Activated CD8-positive, alpha-beta memory T cell treated with anti-CD3 and anti-CD28 coated beads, Interleukin-2, amount 50 U/mL, for 24 hours (primary cell): ENCODE results near the gene CDA.
"Not testable (repeated sequence)": the region's sequence is repeated elsewhere in the genome, so short reads cannot be mapped to it uniquely, and the experiment has no call there.

Experiments
- DNase-seq: peaks from one replicate; pipeline ENCODE4 v3.0.0-alpha.2; 2020; ENCODE audit errors: extremely low read depth

CDA gene

GRCh38 chr1:20586953-20587660 lies 1.8 kb upstream of the CDA start:
- no peak for DNase-seq

DNA sequence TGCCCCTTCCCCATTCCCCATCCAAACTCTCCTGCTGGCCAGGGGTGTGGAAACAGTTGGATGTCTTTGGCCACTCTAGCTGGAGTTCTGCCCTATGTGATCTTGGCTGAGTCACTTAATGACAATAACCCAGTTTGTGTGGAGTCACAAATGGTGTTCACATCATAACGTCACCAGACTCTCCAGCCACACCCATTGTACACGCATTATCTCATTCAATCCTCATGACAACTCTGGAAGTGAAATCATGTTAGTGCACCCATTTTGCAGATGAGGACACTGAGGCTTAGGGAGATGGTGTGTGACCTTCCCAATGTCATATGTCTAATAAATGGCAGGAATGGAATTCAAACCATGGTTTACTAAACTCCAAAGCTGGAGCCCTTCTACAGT lies 1.2 kb upstream of the CDA start:
- DNase-seq: no peak

- DNase-seq: no peak
Measured at GRCh38 chr1:20589331-20590278, 708 bp downstream of the CDA start.

DNA sequence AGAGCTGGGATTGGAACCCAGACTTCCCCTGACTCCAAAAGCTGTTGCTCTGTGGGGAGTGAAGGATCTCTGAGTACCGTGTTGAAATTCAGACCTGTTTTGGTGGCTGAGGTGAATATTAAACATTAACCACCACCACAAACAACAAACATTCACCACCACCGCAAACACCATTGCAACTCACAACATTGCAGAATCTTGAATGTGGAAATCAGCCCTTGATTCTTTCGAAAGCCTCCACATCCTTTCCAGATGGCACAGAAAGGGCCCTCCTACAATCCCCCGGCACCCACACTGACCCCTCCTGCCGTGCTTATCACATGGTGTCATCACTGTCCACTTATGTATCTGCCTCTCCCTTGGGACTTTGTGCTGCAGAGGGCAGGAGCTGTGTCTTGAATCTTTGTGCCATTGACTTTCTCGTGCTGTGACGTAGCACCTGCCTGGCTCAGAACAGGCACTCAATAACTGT lies 1.4 kb downstream of the CDA start:
- DNase-seq: no peak

- DNase-seq: no peak
Measured at GRCh38 chr1:20593756-20594155, 4.9 kb downstream of the CDA start.

DNA sequence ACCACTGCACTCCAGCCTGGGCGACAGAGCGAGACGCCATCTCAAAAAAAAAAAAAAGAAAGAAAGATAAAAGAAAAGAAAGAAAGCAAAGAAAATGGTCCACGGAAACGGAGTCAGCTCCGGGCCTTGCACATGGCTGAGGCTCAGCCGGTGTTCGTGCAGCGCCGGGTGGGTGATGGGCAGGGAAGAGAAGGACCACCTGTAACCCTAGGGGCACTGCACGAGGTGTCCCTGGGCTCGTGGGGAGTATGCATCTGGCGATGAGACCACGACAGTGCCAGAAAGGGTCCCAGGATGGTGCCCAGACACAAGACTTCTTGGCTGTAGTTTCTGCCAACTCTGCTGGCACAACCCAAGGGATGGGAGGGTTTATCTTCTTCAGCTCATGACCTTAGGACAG lies 5.8 kb downstream of the CDA start:
- DNase-seq: no peak

- no peak for DNase-seq
Measured at GRCh38 chr1:20596106-20596505, 7.2 kb downstream of the CDA start.

GRCh38 chr1:20597650-20598049 lies 8.8 kb downstream of the CDA start:
- no peak for DNase-seq

DNA sequence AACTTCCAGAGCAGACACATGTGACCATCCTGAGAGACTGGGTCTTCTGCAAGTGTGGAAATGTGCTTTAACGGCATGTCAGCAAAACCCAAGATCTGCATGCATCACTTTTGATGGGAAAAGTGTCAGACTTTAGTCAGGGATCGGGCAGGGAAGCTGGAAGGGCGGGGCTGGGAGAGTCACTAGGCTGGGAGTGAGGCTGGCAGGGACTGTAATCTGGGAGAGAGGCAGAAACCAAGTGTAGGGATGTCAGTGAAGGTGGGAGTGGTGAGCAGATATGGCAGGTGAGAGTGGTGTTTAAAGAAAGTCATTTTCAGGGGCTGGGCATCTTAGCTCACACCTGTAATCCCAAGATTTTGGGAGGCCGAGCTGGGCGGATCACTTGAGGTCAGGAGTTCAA lies 11.3 kb downstream of the CDA start:
- no peak for DNase-seq

GRCh38 chr1:20601129-20601825 lies 12.4 kb downstream of the CDA start:
- DNase-seq: no peak

GRCh38 chr1:20602851-20603450 lies 14.1 kb downstream of the CDA start:
- DNase-seq: no peak

GRCh38 chr1:20603504-20604464 lies 14.9 kb downstream of the CDA start:
- DNase-seq: no peak

DNA sequence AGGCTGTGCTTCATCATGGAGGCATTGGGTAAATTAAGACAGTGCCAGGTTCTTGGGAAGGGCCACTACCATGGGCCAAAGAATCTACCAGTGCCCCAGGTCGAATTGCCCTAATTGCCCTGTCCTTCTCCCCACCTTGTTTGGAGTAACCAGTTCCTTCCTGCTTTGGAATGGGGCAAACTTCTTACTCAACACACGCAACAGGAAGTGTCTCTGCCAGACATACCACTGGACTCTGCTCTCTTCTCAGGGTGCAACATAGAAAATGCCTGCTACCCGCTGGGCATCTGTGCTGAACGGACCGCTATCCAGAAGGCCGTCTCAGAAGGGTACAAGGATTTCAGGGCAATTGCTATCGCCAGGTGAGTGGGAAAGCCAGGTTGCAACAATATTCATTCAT lies 15.8 kb downstream of the CDA start:
- DNase-seq: no peak

- not testable (repeated sequence) for DNase-seq
Measured at GRCh38 chr1:20606801-20607570, 18.1 kb downstream of the CDA start.

- DNase-seq: no peak
Measured at GRCh38 chr1:20609541-20609940, 20.6 kb downstream of the CDA start.

GRCh38 chr1:20610970-20611369 lies 22.1 kb downstream of the CDA start:
- DNase-seq: no peak

- DNase-seq: no peak
Measured at GRCh38 chr1:20611652-20612051, 22.8 kb downstream of the CDA start.

GRCh38 chr1:20612221-20612746 lies 23.4 kb downstream of the CDA start:
- no peak for DNase-seq

DNA sequence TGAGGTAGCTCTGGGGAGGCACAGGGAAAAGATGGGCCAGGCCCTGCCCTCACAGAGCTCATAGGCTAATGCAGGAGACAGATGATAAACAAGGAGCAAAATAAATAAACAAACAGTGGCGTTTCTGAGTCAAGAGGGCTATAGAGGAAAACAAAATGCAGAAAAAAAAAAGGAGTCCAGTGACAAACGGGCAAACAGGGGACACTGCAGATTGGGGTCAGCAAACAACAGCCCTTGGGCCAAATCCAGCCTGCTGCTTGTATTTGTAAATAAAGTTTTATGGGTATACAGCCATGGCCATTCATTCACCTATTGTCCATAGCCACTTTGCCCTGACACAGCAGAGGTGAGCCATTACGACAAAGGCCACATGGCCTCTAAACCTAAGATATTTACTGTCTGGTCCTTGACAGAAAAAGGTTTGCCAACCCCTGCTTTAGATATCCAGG lies 25.3 kb downstream of the CDA start:
- DNase-seq: no peak
